ENCODE measurements around the gene MGAT4B. TPM values are rescaled to one million over a fixed set of nuclear protein-coding genes. Genes with fewer than 3 reads are reported as not detected.

MGAT4B gene
- total and polyA plus RNA-seq, 4 experiments from 2014 or later, result 8.3 to 121 (median 71.5) TPM

DNA sequence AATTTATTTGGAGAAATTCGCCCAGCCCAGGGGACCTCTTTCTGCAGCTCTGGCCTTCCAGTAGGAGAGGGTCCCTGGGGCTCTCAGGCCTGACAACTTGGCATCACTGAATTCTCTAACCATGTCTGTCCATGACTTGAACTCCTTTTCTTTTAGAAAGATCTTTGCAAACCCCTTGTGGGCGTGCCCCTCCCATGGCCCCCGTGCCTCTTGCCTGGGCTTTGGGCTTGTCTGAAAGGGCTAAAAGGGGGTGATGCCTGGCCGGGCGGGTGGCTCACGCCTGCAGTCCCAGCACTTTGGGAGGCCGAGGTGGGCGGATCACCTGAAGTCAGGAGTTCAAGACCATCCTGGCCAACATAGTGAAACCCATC is 10.8 kb upstream of the MGAT4B start:
- H3K27ac ChIP-seq (ENCODE audit: low read depth, low read length), result no peak overlapping the region
- H3K4me1 ChIP-seq (ENCODE audit: insufficient read depth, low read length), result peaks cover 39% of the 10 kb centered on the region
- H3K4me1 Mint-ChIP-seq, result peaks cover 22 to 40% (median 31%) of the 10 kb centered on the region in 4 donors
- CTCF ChIA-PET (ENCODE audit: partially characterized antibody), result interaction anchor here (1.0 to 1.1 kb wide), 2 partner anchors 16 to 91 kb away, joined by 3 read pairs; no protein-coding TSS in a partner anchor
- no peaks in the 10 kb centered on the region for H3K9me3 ChIP-seq (ENCODE audit: control insufficient read depth in 1 of 2, low read length in 2 of 2)
- H3K36me3 Mint-ChIP-seq, result peaks cover 16 to 28% of the 10 kb centered on the region in 2 donors
- no peak overlapping the region for H3K4me3 ChIP-seq (ENCODE audit: low read length in 2 of 2)
- POLR2A ChIA-PET (ENCODE audit: partially characterized antibody), result interaction anchor here (0.5 to 7.5 kb wide), 4 partner anchors 12 to 58 kb away, joined by 3 to 159 read pairs (median 5); partner anchors contain the start of genes LTC4S and MGAT4B
- no peaks in the 10 kb centered on the region for H3K27me3 ChIP-seq (ENCODE audit: insufficient read depth, low read length)
- peak overlapping the region in 4 of 7 donors; percentile 91 to 96 (median 94) for H3K27ac Mint-ChIP-seq
- peaks cover 0 to 5% (median 0%) of the 10 kb centered on the region in 8 donors for H3K9me3 Mint-ChIP-seq
- intact Hi-C loops (cut with micrococcal nuclease), result no loop called here
- peak in 1 of 5 donors; percentile 37 for DNase-seq
- peaks cover 0 to 4% of the 10 kb centered on the region in 2 donors for H3K27me3 Mint-ChIP-seq
- peaks cover 6% of the 10 kb centered on the region for H3K36me3 ChIP-seq (ENCODE audit: insufficient read depth, low read length)
- H3K4me3 Mint-ChIP-seq, result peak overlapping the region in 7 of 8 donors; percentile 13 to 71 (median 31)

DNA sequence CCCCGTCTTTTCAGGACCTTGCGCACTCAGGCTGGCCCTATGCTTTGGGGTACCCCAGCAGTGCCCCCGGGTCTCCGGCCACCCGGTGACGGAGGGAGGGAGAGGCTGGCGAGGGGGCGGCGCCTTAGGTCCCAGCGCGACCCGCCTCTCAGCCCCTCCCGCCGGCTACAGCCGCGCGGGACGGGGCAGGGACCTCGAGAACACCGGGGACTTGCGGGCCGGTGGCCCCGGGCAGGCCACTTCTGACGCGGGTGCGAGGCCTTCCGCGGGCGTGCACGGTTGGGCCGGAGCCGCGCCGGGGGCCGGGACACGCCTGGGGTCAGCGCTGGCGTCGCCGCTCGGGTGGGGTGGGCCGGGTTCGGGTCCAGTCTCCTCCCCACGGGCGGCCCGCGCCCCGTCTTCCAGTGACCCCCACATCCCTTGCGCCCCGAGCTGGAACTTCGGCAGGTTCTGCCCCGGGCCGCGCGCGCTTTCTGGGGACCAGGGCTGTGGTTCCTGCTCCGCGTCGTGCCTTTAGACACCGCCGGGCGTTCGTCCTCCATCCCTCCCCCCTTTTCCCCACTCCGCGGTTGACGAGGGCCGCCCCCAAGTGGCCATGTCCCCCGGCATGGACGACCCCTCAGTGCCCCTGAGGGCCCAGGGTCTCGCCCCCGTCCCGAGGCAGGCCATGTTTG is 10.3 kb upstream of the MGAT4B start:
- H3K9me3 ChIP-seq (ENCODE audit: control insufficient read depth in 1 of 2, low read length in 2 of 2), result no peaks in the 10 kb centered on the region
- H3K27me3 ChIP-seq (ENCODE audit: insufficient read depth, low read length), result no peaks in the 10 kb centered on the region
- intact Hi-C loops (cut with micrococcal nuclease), result no loop called here
- H3K27ac ChIP-seq (ENCODE audit: low read depth, low read length), result no peak overlapping the region
- Mint-ChIP-seq H3K4me1 (peaks cover 17 to 35% (median 26%) of the 10 kb centered on the region in 4 donors), H3K27me3 (peaks cover 0 to 4% of the 10 kb centered on the region in 2 donors), H3K36me3 (peaks cover 13 to 23% of the 10 kb centered on the region in 2 donors), H3K27ac (peak overlapping the region in 1 of 7 donors; percentile 31), H3K4me3 (peak overlapping the region in 3 of 8 donors; percentile 15 to 67 (median 48)), H3K9me3 (peaks cover 0 to 5% (median 0%) of the 10 kb centered on the region in 8 donors)
- ChIA-PET POLR2A (ENCODE audit: partially characterized antibody) (interaction anchor here (0.5 to 7.5 kb wide), 3 partner anchors 11 to 58 kb away, joined by 4 to 159 read pairs (median 6); partner anchors contain the start of genes LTC4S and MGAT4B), CTCF (ENCODE audit: partially characterized antibody) (interaction anchor here (1.1 kb wide), 1 partner anchor 15 kb away, joined by 3 read pairs; no protein-coding TSS in a partner anchor)
- H3K4me3 ChIP-seq (ENCODE audit: low read length in 2 of 2), result no peak overlapping the region
- peaks cover 5% of the 10 kb centered on the region for H3K36me3 ChIP-seq (ENCODE audit: insufficient read depth, low read length)
- H3K4me1 ChIP-seq (ENCODE audit: insufficient read depth, low read length), result peaks cover 34% of the 10 kb centered on the region
- peak in 1 of 5 donors; percentile 18 for DNase-seq

DNA sequence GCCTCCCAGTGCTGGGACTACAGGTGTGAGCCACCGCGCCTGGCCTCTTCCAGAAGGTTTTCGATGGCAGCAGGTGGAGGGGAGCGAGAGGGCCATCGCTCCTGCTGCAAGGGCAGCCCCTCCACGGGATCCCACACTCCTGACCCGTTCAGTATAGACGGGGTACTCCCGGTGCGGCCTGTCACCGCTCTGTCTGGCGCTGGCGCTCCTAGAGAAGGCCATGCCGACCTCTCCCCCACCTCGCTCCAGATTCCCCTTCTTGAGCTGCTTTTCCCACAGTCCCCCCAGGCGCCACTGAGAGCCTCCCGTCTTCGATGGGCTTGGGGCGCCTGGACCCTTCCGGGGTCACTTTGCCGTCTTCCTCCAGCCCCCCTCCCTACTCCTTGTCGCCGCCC is 9.7 kb upstream of the MGAT4B start:
- H3K36me3 Mint-ChIP-seq, result peaks cover 11 to 18% of the 10 kb centered on the region in 2 donors
- ChIA-PET POLR2A (ENCODE audit: partially characterized antibody) (interaction anchor here (1.1 to 7.5 kb wide), 3 partner anchors 11 to 22 kb away, joined by 4 to 159 read pairs (median 6); partner anchors contain the start of genes LTC4S and MGAT4B), CTCF (ENCODE audit: partially characterized antibody) (interaction anchor here (1.1 kb wide), 1 partner anchor 15 kb away, joined by 3 read pairs; no protein-coding TSS in a partner anchor)
- peaks cover 15 to 29% (median 23%) of the 10 kb centered on the region in 4 donors for H3K4me1 Mint-ChIP-seq
- no peak overlapping the region for H3K27ac ChIP-seq (ENCODE audit: low read depth, low read length)
- peaks cover 0 to 1% (median 0%) of the 10 kb centered on the region in 8 donors for H3K9me3 Mint-ChIP-seq
- DNase-seq, result no peak
- peaks cover 32% of the 10 kb centered on the region for H3K4me1 ChIP-seq (ENCODE audit: insufficient read depth, low read length)
- no peak overlapping the region for H3K4me3 ChIP-seq (ENCODE audit: low read length in 2 of 2)
- peak overlapping the region in 2 of 7 donors; percentile 31 to 59 for H3K27ac Mint-ChIP-seq
- intact Hi-C loops (cut with micrococcal nuclease), result no loop called here
- H3K4me3 Mint-ChIP-seq, result peak overlapping the region in 1 of 8 donors; percentile 43
- peaks cover 5% of the 10 kb centered on the region for H3K36me3 ChIP-seq (ENCODE audit: insufficient read depth, low read length)
- no peaks in the 10 kb centered on the region for H3K27me3 ChIP-seq (ENCODE audit: insufficient read depth, low read length)
- H3K9me3 ChIP-seq (ENCODE audit: control insufficient read depth in 1 of 2, low read length in 2 of 2), result no peaks in the 10 kb centered on the region
- peaks cover 0 to 2% of the 10 kb centered on the region in 2 donors for H3K27me3 Mint-ChIP-seq

DNA sequence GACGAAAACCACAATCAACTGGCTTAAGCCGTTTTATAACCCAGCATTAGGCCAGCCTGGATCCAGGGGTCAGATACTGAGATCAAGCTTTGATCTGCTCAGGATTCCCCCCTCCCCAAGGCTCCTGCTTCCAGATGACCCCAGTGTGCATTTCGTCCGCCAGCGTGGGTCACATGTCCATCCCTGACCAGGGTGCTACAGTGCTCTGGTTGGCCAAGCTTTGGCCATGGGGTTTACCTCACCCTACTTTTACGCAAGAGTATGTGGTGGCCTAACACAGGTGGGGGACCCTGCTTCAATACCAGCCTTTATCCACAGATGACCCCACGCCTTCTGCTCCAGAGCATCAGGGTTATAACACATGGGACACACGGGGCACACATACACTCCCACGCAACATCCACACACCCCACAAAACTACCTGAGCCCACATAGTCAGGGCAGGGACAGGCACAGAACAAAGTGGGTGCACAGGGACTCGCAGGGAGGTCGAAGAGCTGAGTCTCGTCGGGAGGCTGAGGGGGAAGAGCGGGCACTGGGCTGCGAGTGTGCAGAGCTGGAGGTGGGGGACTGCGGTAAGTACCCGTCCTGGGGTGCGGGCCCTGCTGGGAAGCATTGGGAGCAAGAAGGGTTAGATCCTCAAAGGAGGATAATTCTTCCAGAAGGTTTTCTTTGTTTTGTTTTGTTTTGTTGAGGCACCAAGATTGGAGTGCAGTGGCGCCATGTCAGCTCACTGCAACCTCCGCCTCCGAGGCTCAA is 9.0 kb upstream of the MGAT4B start:
- Mint-ChIP-seq H3K27me3 (peaks cover 0 to 2% of the 10 kb centered on the region in 2 donors), H3K27ac (peak overlapping the region in 4 of 7 donors; percentile 54 to 79 (median 62)), H3K9me3 (no peaks in the 10 kb centered on the region), H3K4me3 (peak overlapping the region in 4 of 8 donors; percentile 3 to 36 (median 30)), H3K4me1 (peaks cover 15 to 28% (median 23%) of the 10 kb centered on the region in 4 donors), H3K36me3 (peaks cover 11 to 17% of the 10 kb centered on the region in 2 donors)
- Histone ChIP-seq H3K4me3 (ENCODE audit: low read length in 2 of 2) (no peak overlapping the region), H3K4me1 (ENCODE audit: insufficient read depth, low read length) (peaks cover 32% of the 10 kb centered on the region), H3K27ac (ENCODE audit: low read depth, low read length) (no peak overlapping the region), H3K36me3 (ENCODE audit: insufficient read depth, low read length) (peaks cover 5% of the 10 kb centered on the region), H3K27me3 (ENCODE audit: insufficient read depth, low read length) (no peaks in the 10 kb centered on the region), H3K9me3 (ENCODE audit: control insufficient read depth in 1 of 2, low read length in 2 of 2) (no peaks in the 10 kb centered on the region)
- intact Hi-C loops (cut with micrococcal nuclease), result no loop called here
- DNase-seq, result peak in 1 of 5 donors; percentile 22
- ChIA-PET CTCF (ENCODE audit: partially characterized antibody) (no interaction called here), POLR2A (ENCODE audit: partially characterized antibody) (interaction anchor here (0.7 to 1.3 kb wide), 2 partner anchors 19 to 66 kb away, joined by 4 to 5 read pairs; no protein-coding TSS in a partner anchor)

DNA sequence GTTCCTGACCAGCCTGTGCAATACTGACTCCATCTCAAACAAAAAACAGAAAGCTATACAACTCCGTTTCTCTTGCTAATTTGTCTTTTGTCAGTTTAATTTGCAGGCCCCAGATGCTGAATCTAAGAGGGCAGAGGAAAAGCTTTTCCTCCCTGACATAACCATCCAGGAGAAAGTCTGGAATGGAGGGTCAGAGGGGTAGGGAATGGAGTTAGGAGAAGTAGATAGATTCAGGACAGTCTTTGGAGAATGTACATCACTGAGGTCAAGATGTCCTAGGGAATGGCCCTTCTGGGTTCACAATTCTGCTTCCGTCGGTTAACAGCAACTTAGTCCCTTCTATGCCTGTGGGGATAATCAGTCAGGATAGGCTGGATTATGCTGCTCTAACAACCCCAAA is 7.4 kb upstream of the MGAT4B start:
- no peak overlapping the region for H3K4me3 ChIP-seq (ENCODE audit: low read length in 2 of 2)
- ChIA-PET CTCF (ENCODE audit: partially characterized antibody) (interaction anchor here (4.3 kb wide), 1 partner anchor 13 kb away, joined by 25 read pairs; no protein-coding TSS in a partner anchor), POLR2A (ENCODE audit: partially characterized antibody) (interaction anchor here (1.1 kb wide), 1 partner anchor 20 kb away, joined by 3 read pairs; the partner anchor contains the start of gene LTC4S)
- H3K9me3 Mint-ChIP-seq, result no peaks in the 10 kb centered on the region
- intact Hi-C loops (cut with micrococcal nuclease), result no loop called here
- H3K27ac ChIP-seq (ENCODE audit: low read depth, low read length), result no peak overlapping the region
- H3K36me3 ChIP-seq (ENCODE audit: insufficient read depth, low read length), result peaks cover 5% of the 10 kb centered on the region
- peaks cover 0 to 2% of the 10 kb centered on the region in 2 donors for H3K27me3 Mint-ChIP-seq
- DNase-seq, result no peak
- H3K27ac Mint-ChIP-seq, result peak overlapping the region in 2 of 7 donors; percentile 30 to 76
- H3K4me3 Mint-ChIP-seq, result no peak overlapping the region
- H3K4me1 Mint-ChIP-seq, result peaks cover 8 to 19% (median 15%) of the 10 kb centered on the region in 4 donors
- no peaks in the 10 kb centered on the region for H3K9me3 ChIP-seq (ENCODE audit: control insufficient read depth in 1 of 2, low read length in 2 of 2)
- H3K27me3 ChIP-seq (ENCODE audit: insufficient read depth, low read length), result no peaks in the 10 kb centered on the region
- peaks cover 11 to 17% of the 10 kb centered on the region in 2 donors for H3K36me3 Mint-ChIP-seq
- peaks cover 17% of the 10 kb centered on the region for H3K4me1 ChIP-seq (ENCODE audit: insufficient read depth, low read length)

DNA sequence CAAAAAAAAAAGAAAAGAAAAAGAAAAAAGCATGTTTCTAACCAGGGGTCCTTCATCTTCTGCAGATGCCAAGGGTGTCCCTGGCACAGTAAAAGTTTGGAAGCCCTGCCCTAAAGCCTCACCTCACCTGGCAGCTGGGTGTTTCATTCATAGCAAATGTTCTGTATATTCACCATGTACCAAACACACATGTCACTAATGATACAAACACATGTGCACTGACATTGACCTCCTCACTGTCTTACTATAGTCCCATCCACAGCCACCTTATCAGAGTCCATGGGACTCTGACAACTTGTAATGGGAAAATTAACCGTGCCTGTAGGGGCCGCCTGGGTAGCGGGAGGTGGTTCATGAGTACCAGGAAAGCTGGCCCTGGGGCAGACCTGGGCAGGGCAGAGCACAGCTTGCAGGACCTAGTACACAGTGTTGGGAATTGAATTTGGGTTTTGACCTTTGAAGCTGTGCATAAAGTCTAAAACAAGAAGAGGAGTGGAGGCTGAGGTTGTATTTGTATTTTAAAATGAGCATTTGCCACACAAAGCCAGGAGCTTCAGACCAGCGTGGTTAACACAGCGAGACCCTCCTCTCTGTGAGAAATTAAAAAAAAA is 6.4 kb upstream of the MGAT4B start:
- H3K4me3 ChIP-seq (ENCODE audit: low read length in 2 of 2), result no peak overlapping the region
- Mint-ChIP-seq H3K36me3 (peaks cover 11 to 14% of the 10 kb centered on the region in 2 donors), H3K27ac (peak overlapping the region in 3 of 7 donors; percentile 46 to 76 (median 53)), H3K4me1 (peaks cover 2 to 11% (median 8%) of the 10 kb centered on the region in 4 donors), H3K27me3 (peaks cover 0 to 2% of the 10 kb centered on the region in 2 donors), H3K9me3 (no peaks in the 10 kb centered on the region), H3K4me3 (no peak overlapping the region)
- H3K27me3 ChIP-seq (ENCODE audit: insufficient read depth, low read length), result no peaks in the 10 kb centered on the region
- intact Hi-C loops (cut with micrococcal nuclease), result no loop called here
- H3K27ac ChIP-seq (ENCODE audit: low read depth, low read length), result no peak overlapping the region
- peaks cover 8% of the 10 kb centered on the region for H3K4me1 ChIP-seq (ENCODE audit: insufficient read depth, low read length)
- ChIA-PET CTCF (ENCODE audit: partially characterized antibody) (interaction anchor here (4.3 kb wide), 1 partner anchor 12 kb away, joined by 25 read pairs; no protein-coding TSS in a partner anchor), POLR2A (ENCODE audit: partially characterized antibody) (interaction anchor here (1.1 to 1.9 kb wide), 2 partner anchors 17 to 19 kb away, joined by 3 to 7 read pairs; partner anchors contain the start of gene LTC4S)
- peaks cover 5% of the 10 kb centered on the region for H3K36me3 ChIP-seq (ENCODE audit: insufficient read depth, low read length)
- no peaks in the 10 kb centered on the region for H3K9me3 ChIP-seq (ENCODE audit: control insufficient read depth in 1 of 2, low read length in 2 of 2)
- DNase-seq, result no peak

All from CD4-positive, alpha-beta memory T cell (primary cell).